ENCODE measurements around the gene TLL2.

The TLL2 gene

DNA sequence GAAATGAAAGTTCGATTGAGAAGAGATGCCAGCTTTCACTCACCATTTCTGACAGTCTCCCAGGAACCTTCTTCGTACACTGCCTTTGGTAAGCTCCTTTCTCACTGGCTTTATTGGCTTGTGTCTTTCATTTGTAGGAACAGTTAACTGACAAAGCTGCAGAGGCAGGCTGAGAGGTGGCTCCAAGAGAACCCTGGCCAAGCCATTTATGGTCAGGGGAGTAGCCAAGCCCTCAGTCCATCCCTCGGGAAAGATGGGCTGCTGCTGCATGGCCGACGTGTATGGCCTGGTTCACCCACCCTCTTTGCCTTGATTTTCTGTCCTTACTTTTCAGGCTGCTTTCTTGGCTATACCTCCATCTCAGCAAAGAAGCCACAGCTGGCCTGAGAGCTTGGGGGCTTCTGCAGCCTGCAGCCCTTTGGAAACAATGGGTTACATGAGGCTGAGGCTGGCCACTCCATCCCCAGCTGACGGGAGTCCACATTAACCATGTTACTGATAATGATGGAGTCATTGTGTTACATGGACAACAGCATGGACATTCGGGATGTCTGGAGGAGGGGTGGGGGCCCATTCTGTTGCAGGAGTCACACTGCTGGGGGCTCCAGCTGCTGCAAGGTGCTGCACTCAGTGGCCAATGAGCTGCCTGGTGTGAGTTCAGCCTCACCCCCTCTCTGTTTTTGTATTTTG lies 154.7 kb downstream of the TLL2 start, which contains the start of gene OPALIN:
Gene OPALIN (minus strand): TSS at position 152 of the 690 bp plus-strand sequence. CDS start 106 bp downstream, at position 46.
- Histone ChIP-seq H3K4me3 (replicated peaks; ENCODE audit: low read depth, low read length) (no peak within 1 kb of the TSS), H3K27me3 (replicated peaks; ENCODE audit: control insufficient read depth, insufficient read depth, low read length) (no peaks in the 10 kb centered on the region; the same call in none of the 2 replicates), H3K36me3 (ENCODE audit: control insufficient read depth, insufficient read depth, low read length) (no peaks in the 10 kb centered on the region)
- DNase-seq (ENCODE audit: extremely low read depth, insufficient read length) = no peak
- TF ChIP-seq, protein P1, sequence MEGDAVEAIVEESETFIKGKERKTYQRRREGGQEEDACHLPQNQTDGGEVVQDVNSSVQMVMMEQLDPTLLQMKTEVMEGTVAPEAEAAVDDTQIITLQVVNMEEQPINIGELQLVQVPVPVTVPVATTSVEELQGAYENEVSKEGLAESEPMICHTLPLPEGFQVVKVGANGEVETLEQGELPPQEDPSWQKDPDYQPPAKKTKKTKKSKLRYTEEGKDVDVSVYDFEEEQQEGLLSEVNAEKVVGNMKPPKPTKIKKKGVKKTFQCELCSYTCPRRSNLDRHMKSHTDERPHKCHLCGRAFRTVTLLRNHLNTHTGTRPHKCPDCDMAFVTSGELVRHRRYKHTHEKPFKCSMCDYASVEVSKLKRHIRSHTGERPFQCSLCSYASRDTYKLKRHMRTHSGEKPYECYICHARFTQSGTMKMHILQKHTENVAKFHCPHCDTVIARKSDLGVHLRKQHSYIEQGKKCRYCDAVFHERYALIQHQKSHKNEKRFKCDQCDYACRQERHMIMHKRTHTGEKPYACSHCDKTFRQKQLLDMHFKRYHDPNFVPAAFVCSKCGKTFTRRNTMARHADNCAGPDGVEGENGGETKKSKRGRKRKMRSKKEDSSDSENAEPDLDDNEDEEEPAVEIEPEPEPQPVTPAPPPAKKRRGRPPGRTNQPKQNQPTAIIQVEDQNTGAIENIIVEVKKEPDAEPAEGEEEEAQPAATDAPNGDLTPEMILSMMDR (IDR thresholded peaks at IDR 0.05; ENCODE audit: insufficient read depth, low read length, poor library complexity, severe bottlenecking) = no peak

DNA sequence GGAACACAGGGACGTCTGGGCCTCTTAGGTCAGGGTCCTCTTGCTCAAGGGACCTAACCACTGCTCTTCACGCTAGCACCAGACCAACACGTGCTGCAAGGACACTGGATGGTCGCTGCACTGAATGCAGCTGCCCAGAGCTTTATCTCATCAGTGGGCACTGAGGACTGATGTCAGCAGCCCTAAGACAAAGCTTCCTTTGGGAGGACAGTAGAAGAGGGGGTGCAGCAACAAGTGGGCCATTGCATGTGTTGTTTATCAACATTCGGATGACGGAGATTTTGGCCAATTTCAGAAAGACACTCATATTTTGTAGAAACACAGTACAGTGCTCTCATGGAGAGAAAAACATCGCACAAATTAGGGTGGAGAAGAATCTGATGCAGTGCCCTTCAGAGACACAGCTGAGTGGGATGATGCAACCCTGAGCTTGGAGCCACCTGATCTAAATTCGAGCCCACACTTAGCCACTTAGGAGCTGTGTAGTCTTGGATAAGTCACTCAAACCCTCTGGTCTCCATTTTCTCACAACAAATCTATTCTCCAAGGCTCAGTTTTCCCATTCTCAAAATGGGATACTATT lies 156.6 kb downstream of the TLL2 start:
- TF ChIP-seq, protein P1 (IDR thresholded peaks at IDR 0.05; ENCODE audit: insufficient read depth, low read length, poor library complexity, severe bottlenecking) = no peak
- no peaks in the 10 kb centered on the region; the same call in none of the 2 replicates for H3K27me3 ChIP-seq (replicated peaks; ENCODE audit: control insufficient read depth, insufficient read depth, low read length)
- DNase-seq (ENCODE audit: extremely low read depth, insufficient read length) = no peak
- no peaks in the 10 kb centered on the region for H3K36me3 ChIP-seq (ENCODE audit: control insufficient read depth, insufficient read depth, low read length)
- no peak overlapping the region for H3K4me3 ChIP-seq (replicated peaks; ENCODE audit: low read depth, low read length)

DNA sequence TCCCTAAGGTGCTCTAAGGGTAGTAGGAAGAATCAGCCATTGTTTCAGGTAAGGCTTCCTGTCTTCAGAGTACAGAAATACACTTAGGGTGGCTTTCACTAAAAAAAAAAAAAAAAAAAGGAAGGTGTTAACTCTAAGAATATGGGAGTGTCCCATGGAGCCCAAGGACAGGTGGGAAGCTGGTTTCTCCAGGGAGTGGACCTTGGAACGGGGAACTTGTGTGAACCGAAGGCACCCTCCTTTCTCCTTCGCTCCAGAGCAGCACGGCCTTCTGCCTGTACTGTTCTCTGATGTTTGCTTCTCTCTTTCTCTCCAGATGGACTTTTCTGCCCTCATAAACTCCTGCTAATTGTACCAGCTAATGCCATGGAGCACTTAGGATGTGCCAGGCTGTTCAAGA lies 161.1 kb downstream of the TLL2 start:
- no peaks in the 10 kb centered on the region; the same call in 1 of the 2 replicates for H3K27me3 ChIP-seq (replicated peaks; ENCODE audit: control insufficient read depth, insufficient read depth, low read length)
- TF ChIP-seq, protein P1 (IDR thresholded peaks at IDR 0.05; ENCODE audit: insufficient read depth, low read length, poor library complexity, severe bottlenecking) = no peak
- H3K36me3 ChIP-seq (ENCODE audit: control insufficient read depth, insufficient read depth, low read length) = no peaks in the 10 kb centered on the region
- H3K4me3 ChIP-seq (replicated peaks; ENCODE audit: low read depth, low read length) = no peak overlapping the region
- no peak for DNase-seq (ENCODE audit: extremely low read depth, insufficient read length)

DNA sequence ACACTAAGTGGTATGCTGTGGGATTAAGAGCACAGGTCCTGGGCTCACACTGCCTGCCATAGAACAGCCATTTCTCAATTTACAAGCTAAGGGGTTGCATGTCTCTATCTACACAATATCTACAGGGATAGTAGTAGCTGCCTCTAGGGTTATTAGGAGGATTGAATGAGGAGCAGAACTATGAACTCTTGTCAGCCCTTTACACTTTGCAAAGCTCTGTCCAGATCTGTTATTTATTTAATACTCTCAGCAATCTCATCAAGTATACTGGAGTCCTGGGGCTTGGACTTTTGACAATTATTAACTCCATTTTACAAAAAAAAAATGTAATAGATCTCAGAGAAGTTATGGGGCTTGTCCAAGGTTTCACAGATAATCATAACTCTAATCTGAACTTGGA lies 161.7 kb downstream of the TLL2 start:
- Histone ChIP-seq H3K36me3 (ENCODE audit: control insufficient read depth, insufficient read depth, low read length) (no peaks in the 10 kb centered on the region), H3K27me3 (replicated peaks; ENCODE audit: control insufficient read depth, insufficient read depth, low read length) (no peaks in the 10 kb centered on the region; the same call in 1 of the 2 replicates), H3K4me3 (replicated peaks; ENCODE audit: low read depth, low read length) (no peak overlapping the region)
- DNase-seq (ENCODE audit: extremely low read depth, insufficient read length) = no peak
- TF ChIP-seq, protein P1 (IDR thresholded peaks at IDR 0.05; ENCODE audit: insufficient read depth, low read length, poor library complexity, severe bottlenecking) = no peak

DNA sequence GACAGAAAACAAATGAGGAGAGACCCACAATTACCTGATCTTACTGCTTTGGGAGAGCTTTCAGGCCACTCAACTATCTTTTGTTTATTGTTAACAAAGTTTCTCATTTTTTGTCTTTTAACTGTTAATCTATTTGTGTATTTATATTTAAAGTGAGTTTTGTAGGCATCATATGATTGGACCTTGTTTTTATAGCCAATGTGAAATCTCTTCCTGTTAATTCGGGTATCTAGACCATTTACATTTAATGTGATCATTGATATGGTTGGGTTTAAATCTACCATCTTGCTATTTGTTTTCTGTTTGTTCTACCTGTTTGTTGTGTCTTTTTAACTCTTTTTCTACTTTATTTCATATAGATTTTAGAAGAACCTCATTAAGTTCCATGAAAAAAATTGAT lies 167.4 kb downstream of the TLL2 start:
- Histone ChIP-seq H3K4me3 (replicated peaks; ENCODE audit: low read depth, low read length) (no peak overlapping the region), H3K36me3 (ENCODE audit: control insufficient read depth, insufficient read depth, low read length) (no peaks in the 10 kb centered on the region), H3K27me3 (replicated peaks; ENCODE audit: control insufficient read depth, insufficient read depth, low read length) (no peaks in the 10 kb centered on the region)
- TF ChIP-seq, protein P1 (IDR thresholded peaks at IDR 0.05; ENCODE audit: insufficient read depth, low read length, poor library complexity, severe bottlenecking) = no peak
- no peak for DNase-seq (ENCODE audit: extremely low read depth, insufficient read length)

All from GM06990 (cell line).